Activated T-cell treated with anti-CD3 and anti-CD28 coated beads for 4 hours (primary cell): ENCODE data around the gene DBH.
A peak's percentile ranks its signal among the peaks of the same experiment; 100 is the strongest.
"Not testable (repeated sequence)": the region's sequence is repeated elsewhere in the genome, so short reads cannot be mapped to it uniquely, and the experiment has no call there.

Source experiments
- DNase-seq: peaks from one replicate; pipeline ENCODE4 v3.0.0-alpha.2; 2020

Gene DBH

GRCh38 chr9:133670466-133670865, 34.3 kb downstream of the DBH start:
- no peak for DNase-seq

DNA sequence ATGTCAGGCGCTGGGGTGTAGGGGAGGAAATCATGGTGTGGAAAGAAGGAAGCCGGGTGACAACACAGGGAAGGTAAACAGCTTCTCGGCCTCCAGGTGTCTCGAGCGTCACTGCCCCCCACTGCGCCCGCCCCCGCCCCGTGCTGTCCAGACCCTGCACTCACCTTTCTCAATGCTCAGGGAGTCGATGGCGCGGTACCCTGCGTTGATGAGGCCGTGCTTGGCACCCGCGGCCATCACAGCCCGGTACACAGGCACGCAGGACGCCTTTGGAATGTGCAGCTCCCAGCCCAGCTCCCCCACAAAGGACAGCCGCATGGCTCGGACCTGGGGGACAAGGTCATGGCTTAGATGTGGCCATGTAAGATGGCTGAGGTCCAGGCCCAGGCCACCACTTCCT, 35.2 kb downstream of the DBH start:
- no peak for DNase-seq

DNA sequence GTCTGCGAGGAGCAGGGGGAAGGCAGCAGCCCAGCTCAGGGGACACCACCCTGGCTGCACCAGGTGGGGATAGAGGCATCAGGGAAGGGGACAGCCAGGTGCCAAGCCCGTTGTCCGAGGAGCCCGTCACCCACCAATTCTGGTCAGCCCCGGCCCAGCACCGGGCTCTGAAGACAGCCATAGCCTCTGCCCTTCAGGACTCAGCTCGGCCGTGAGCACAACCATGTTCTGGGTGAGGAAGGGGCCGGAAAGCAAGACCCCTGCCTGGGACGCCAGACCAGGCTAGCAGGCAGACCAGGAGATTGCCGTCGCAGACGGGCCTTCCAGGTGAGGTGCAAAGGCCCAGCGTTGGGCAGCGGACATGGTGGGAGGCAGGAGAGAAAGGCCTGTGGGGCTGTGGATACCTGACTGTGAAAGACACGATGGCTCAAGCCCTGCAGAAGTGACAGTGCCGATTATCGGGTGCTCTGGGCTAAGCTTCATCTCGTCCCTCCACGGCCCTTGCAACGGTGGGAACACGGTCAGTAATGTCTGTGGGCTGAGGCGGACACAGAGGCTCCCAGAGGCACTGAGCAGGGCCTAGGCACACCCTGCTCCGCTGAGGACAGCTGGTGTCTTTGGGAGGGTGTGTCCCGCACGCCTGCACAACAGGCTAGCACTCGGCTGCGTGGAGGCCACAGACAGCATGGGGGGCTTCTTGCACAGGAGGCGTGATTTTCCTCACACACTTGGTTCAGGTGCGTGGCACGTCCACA, 36.5 kb downstream of the DBH start:
- DNase-seq: no peak

DNA sequence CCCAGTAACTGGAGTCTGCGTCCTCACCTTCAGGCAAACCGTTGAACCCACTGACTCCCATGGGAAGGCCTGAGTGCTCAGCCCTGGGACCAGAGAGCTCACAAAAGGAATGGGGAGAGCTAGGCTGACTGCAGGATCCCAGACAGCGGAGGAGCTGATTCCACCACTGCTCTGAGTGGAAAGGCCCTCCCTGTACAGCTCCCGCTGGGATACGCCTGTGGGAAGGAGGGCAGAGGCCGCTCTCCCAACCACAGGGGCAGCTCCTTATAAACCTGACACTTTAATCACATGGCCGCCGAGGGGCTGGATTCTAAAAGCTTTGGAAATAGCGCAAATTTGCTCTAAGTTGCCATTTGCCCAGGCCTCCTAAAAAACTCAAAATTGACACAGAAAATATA, 37.1 kb downstream of the DBH start:
- no peak for DNase-seq

GRCh38 chr9:133674091-133674490, 37.9 kb downstream of the DBH start:
- DNase-seq: no peak

DNA sequence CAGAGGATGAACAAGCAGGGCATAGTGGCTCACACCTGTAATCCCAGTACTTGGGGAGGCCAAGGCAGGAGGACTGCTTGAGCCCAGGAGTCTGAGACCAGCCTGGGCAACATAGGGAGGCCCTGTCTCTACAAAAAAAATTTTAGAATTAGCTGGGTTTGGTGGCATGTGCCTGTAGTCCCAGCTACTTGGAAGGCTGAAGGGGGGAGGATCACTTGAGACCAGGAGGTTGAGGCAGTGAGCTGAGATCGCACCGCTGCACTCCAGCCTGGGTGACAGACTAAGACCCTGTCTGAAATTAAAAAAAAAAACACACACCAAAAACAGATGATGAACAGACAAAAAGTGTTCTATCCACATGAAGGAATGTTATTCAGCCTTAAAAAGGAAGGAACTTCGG, 39.6 kb downstream of the DBH start:
- DNase-seq: not testable (repeated sequence)

GRCh38 chr9:133676450-133676849, 40.3 kb downstream of the DBH start:
- DNase-seq: no peak

DNA sequence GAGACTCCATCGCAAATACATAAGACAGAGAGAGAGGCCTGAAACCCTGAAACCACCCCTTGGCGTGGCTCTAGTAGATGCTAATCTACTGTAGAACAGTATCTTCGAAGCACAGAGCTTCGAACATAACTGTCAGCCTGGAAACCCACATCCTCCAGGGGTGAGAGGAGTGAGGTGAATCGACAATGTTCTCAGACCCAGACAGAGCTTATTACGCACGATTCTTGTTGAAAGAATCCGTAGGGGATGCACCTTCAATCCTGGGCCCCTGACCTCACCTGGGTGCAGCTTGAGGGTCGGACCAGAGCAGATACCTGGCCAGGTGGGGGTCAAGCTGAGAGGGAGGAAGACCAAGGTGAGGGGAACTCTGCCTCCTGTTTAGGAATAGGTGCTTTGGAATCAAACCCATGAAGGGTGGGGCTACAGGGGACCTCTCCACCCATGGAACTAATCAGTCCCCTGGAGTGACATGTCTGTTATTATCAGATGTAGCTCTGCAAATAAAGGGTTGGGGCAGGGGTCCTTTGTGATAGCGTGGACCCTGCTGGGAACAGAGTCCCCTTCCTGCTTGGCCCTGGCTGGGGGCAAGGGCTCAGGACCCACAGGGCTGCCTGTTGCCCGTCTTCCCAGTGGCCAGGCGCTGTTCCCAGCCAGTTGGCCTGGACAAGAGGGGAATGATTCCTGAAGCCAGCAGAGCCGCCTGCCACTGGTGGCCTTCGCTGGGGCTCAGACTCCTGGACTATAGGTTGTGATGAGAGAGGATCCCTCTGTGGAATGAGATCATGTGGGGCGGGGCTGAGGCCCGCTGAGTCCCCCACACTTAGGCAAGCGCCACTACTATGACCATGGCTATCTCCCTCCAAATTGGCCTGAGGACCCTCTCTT, 41.2 kb downstream of the DBH start:
- DNase-seq: peak; percentile 22

GRCh38 chr9:133679056-133679455, 42.9 kb downstream of the DBH start:
- DNase-seq: no peak

GRCh38 chr9:133679466-133680061, 43.4 kb downstream of the DBH start:
- DNase-seq: no peak

DNA sequence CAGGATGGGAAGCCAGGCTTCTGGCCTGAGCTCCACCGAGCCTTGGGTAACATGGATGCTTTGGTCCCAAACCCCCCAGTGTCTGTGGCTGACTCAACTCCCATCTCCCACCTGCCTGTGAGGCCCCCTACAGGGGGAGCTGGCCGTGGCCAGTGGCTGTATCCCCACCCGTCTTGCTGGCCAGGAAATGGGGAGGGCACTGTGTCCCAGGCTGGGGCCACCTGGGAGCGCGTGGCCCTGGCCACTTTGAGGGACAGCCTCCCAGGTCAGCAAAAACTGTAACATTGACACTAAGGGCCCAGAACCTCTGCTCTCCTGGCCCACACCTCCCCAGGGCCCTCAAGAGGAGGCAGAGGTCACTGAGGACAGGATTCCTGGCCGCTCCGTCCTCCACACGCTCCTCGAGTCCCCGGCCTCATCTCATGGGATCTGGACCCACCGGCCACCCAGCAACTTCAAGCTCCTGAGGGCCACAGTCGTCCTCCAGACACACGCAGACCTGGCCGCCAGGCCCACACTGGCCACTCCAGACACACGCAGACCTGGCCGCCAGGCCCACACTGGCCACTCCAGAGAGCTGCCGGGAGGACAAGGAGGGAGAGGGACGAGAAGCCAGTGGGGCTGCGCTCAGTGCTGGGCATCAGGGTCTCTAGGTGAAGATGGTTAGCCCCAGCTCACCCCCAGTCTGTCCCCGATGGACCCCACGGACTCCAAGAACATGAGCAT, 44.2 kb downstream of the DBH start:
- DNase-seq: no peak

GRCh38 chr9:133680976-133681657, 45.0 kb downstream of the DBH start:
- no peak for DNase-seq

GRCh38 chr9:133681658-133682306, 45.6 kb downstream of the DBH start:
- no peak for DNase-seq

DNA sequence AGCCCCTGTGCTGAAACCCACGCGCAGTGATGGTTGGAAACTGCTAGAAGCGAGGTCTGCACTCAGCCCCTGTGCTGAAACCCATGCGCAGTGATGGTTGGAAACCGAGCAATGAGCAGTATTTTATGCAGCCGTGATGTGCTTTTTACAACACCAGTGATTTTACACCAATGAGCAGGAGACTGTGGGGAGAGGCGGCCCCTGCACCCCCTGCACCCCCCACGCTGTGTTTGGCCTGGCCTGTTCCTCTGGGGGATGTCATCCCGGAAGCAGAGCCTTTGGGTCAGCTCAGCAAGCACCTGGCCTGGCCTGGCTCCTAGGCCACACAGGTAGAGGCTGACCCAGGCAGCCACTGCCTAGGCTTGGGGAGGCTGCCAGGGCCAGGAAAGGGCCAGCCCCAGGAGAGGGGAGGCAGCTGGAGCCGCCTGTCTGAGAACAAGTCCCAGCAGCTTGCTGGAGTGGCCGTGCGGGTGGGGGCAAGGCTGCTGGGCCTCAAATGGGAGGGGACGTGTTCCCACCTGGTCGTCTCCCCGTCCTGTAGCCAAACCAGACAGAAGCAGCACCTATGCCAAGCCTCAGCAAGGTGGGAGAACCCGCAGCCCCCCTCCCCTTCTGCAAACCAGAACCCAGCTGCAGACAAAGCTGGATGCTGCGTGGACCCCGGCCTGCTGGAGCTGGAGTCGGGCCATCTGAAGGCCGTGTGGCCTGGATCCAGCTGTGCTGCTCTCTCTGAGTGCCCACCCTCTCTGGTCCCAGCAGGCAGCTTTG, 46.8 kb downstream of the DBH start:
- no peak for DNase-seq

DNA sequence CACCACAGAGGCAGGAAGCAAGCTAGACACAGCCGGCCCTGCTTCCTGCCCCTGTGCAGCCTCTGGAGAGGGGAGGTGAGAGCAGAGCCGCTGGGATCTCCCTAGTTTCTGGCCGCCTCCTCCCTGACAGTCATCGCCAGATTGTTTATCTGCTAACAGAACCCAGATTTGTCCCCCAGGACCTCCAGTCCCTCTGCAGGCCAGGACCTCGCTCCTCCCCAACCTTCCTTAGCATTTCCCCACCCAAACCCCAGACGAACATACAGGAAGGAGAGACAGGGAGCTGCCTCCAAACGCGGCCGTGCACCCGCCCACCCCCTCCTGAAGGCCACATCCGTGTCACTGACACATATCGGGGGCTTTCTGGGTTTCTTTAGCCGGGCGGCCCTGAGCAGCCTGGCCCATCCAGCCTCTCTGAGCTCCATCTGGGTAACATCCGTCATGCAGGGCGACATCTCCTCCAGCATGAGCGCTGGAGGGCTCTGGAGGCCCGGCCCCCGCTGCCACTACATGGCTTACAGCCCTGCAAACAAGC, 47.5 kb downstream of the DBH start:
- no peak for DNase-seq

DNA sequence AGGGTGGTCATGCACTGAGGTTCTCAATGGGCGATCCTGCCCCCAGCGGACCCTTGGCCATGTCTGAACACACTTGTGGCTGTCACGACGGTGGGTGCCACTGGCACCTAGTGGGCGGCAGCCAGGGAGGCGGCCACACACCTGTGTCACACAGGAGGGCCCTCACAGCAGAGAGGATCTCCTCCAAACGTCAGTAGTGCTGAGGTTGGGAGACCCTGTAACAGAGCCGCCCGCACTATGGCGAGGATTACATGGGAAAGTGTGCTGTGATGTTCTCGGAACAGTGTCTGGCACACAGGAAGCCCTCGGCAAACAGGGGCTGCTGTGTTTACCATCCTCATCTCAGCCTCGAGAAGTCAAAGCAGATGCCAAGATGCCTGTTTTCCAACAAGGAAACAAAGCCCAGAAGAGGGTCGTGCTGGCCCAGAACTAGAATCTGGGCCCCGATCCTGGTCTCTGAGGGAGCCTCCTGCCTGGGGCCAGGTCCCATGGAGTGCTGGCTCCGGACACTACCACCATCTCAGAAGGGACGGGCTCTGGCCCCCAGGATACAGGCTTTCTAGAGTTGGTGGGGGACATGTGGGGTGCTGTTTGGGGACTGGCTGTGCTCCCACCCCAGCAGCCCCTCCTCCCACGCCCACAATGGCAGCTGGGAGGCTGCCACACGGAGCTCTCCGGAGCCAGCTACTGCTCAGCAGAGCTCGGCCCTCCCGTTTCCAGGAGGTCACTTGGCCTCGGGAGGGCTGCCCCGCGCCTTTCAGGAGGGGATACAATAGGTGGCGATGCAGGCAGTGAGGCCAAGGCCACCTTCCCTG, 48.2 kb downstream of the DBH start:
- no peak for DNase-seq

DNA sequence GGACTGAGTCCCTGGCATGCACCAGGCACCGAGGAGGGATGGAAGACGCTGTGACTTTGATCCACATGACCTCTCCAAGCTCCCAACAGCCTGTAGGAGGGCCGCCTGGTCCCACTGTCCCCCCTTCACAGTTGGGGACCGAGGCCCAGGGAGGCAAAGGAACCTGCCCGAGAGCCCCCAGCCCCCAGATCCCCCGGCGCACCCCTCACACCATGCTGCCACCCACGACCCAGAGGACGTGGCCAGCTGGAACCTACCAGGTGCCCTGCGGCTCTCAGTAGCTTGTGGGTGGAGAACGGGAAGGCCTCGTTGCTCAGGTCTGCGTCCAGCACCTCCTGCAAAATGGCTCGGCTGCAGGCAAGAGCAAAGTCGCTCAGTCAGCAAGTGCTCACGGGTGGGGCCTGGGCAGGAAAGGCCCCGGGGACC, 48.8 kb downstream of the DBH start:
- no peak for DNase-seq

DNA sequence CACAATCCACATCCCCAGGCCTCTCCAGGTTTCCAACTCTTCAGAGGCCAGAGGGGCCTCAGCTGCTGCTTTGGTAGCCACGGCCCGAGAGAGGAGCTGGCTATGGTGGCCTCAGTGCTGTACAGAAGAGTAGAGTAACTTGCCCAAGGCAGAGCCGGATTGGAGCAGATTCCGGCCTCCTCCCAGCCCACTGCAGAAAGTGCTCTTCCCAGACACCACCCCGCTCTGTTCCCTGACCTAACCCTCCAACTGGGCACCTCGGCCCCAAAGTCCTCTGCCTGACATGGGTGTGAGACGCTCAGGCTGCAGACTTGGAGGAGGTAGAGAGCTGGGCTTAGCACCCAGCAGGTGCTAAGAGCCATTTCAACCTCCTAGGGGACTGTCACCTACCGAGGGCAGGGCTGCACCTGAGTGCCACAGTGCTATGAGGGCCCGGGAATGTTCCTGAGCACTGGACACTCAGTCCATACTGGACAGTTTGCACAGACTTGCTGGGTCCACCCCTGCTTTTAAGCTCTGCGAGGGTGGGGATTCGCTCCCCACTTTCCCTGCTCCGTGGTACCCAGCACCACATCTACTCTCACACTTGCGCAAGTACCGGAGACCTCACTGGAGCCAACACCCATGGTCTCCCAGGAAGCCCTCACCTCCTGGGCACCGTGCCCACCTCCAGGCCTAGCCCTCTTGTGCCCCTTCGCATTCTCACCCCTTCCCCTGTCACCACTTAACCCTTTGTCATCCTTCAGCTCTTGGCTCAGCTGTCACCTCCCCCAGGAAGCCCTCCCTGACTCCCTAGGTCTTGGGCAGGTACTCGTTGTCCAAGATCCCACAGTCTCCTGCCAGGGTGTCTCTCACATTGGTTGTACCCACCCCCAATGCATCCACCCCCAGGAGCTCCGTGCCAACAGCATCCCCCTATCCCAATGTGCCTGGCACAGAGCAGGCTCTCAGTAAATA, 49.8 kb downstream of the DBH start:
- DNase-seq: no peak
